Activated T-helper 2 cell treated with anti-CD3 and anti-CD28 coated beads, Interferon-gamma antibody, Interleukin-2, Interleukin-4, amounts not matched to agents 10 μg/mL and 5 μg/mL and 100 μg/mL, durations not matched to agents 14 hours and 24 hours and 36 hours (primary cell): ENCODE results near the gene DNAH11. TPM values are rescaled to one million over a fixed set of nuclear protein-coding genes. Genes with fewer than 3 reads are reported as not detected.
"Not testable (repeated sequence)": the region's sequence is repeated elsewhere in the genome, so short reads cannot be mapped to it uniquely, and the experiment has no call there.

Experiments used
- DNase-seq: peaks from one replicate; pipeline ENCODE4 v3.0.0; 2021; ENCODE audit warnings: low spot score
- H3K27ac Mint-ChIP-seq: one replicate; pipeline ENCODE4 v1.8.0; 2021; ENCODE audit warnings: mixed read lengths
- H3K27me3 Mint-ChIP-seq: one replicate; pipeline ENCODE4 v1.8.0; 2021; ENCODE audit warnings: low read depth, mixed read lengths
- H3K36me3 Mint-ChIP-seq: one replicate; pipeline ENCODE4 v1.8.0; 2021; ENCODE audit warnings: low read depth, mixed read lengths
- H3K4me1 Mint-ChIP-seq: one replicate; pipeline ENCODE4 v1.8.0; 2021; ENCODE audit warnings: low read depth, mixed read lengths
- H3K4me3 Mint-ChIP-seq: one replicate; pipeline ENCODE4 v1.8.0; 2021; ENCODE audit warnings: low read depth, mild to moderate bottlenecking, moderate library complexity, mixed read lengths
- H3K9me3 Mint-ChIP-seq: one replicate; pipeline ENCODE4 v1.8.0; 2021; ENCODE audit warnings: mixed read lengths
- intact Hi-C: fragments of 100-400 bp; cut with micrococcal nuclease; formaldehyde crosslinking; loops from one replicate; pipeline ENCODE4 v1.15.1; 2023
- total RNA-seq: library from RNA; stranded (reverse); gene quantifications from 2 replicates; pipeline ENCODE4 v1.2.3, GENCODE V29; 2022

DNAH11 gene
- total RNA-seq, 1 donor from 2014 or later, result 3.7 TPM

- peaks cover 7% of the 10 kb centered on the region for H3K36me3 Mint-ChIP-seq
- H3K27me3 Mint-ChIP-seq, result no peaks in the 10 kb centered on the region
- intact Hi-C loops, result no loop called here
- no peaks in the 10 kb centered on the region for H3K9me3 Mint-ChIP-seq
- H3K4me3 Mint-ChIP-seq, result no peak overlapping the region
- no peak overlapping the region for H3K27ac Mint-ChIP-seq
- peaks cover 4% of the 10 kb centered on the region for H3K4me1 Mint-ChIP-seq
- DNase-seq, result no peak
These were observed 379.8 kb downstream of the DNAH11 start for GRCh38 chr7:21922605-21923004.

GRCh38 chr7:21923658-21924057 is 380.8 kb downstream of the DNAH11 start:
- Mint-ChIP-seq H3K9me3 (peaks cover 4% of the 10 kb centered on the region), H3K27ac (no peak overlapping the region), H3K4me1 (peaks cover 6% of the 10 kb centered on the region), H3K36me3 (peaks cover 15% of the 10 kb centered on the region), H3K4me3 (no peak overlapping the region), H3K27me3 (no peaks in the 10 kb centered on the region)
- intact Hi-C loops, result no loop called here
- DNase-seq, result no peak

- Mint-ChIP-seq H3K36me3 (peaks cover 38% of the 10 kb centered on the region), H3K27ac (no peak overlapping the region), H3K4me3 (no peak overlapping the region), H3K4me1 (peaks cover 13% of the 10 kb centered on the region), H3K9me3 (peaks cover 24% of the 10 kb centered on the region), H3K27me3 (no peaks in the 10 kb centered on the region)
- intact Hi-C loops, result no loop called here
- DNase-seq, result no peak
These were observed 383.6 kb downstream of the DNAH11 start for GRCh38 chr7:21926448-21926847.

- peaks cover 24% of the 10 kb centered on the region for H3K9me3 Mint-ChIP-seq
- DNase-seq, result no peak
- peaks cover 47% of the 10 kb centered on the region for H3K36me3 Mint-ChIP-seq
- H3K4me1 Mint-ChIP-seq, result peaks cover 13% of the 10 kb centered on the region
- H3K27me3 Mint-ChIP-seq, result no peaks in the 10 kb centered on the region
- H3K4me3 Mint-ChIP-seq, result no peak overlapping the region
- no peak overlapping the region for H3K27ac Mint-ChIP-seq
- intact Hi-C loops, result no loop called here
These were observed 384.9 kb downstream of the DNAH11 start for GRCh38 chr7:21927693-21928092.

- Mint-ChIP-seq H3K36me3 (peaks cover 85% of the 10 kb centered on the region), H3K9me3 (peaks cover 58% of the 10 kb centered on the region), H3K4me1 (peaks cover 18% of the 10 kb centered on the region)
- H3K27ac Mint-ChIP-seq, H3K4me3 Mint-ChIP-seq, H3K27me3 Mint-ChIP-seq, DNase-seq: not testable (repeated sequence)
- intact Hi-C loops, result loop anchor here (10.0 kb wide), 1 partner anchor 1662 kb away; the partner anchor contains the start of gene CCDC126
These were observed 390.5 kb downstream of the DNAH11 start for GRCh38 chr7:21933293-21933692.

GRCh38 chr7:21934808-21935207 is 392.0 kb downstream of the DNAH11 start:
- Mint-ChIP-seq H3K4me1 (peaks cover 23% of the 10 kb centered on the region), H3K4me3 (no peak overlapping the region), H3K36me3 (peaks cover 79% of the 10 kb centered on the region), H3K27me3 (no peaks in the 10 kb centered on the region), H3K9me3 (peaks cover 46% of the 10 kb centered on the region), H3K27ac (no peak overlapping the region)
- intact Hi-C loops, result loop anchor here (5.0 to 10.0 kb wide), 2 partner anchors 1057 to 1660 kb away; partner anchors contain the start of gene CCDC126
- DNase-seq, result no peak

- Mint-ChIP-seq H3K27me3 (no peaks in the 10 kb centered on the region), H3K4me1 (peaks cover 57% of the 10 kb centered on the region), H3K27ac (peak overlapping the region; percentile 88), H3K4me3 (no peak overlapping the region), H3K36me3 (peaks cover 71% of the 10 kb centered on the region), H3K9me3 (peaks cover 26% of the 10 kb centered on the region)
- DNase-seq, result no peak
- intact Hi-C loops, result loop anchor here (2.0 to 10.0 kb wide), 6 partner anchors 40 to 1656 kb away; partner anchors contain the start of gene CCDC126
These were observed 395.6 kb downstream of the DNAH11 start for GRCh38 chr7:21938463-21938862.

- Mint-ChIP-seq H3K27ac (peak overlapping the region; percentile 88), H3K27me3 (no peaks in the 10 kb centered on the region), H3K4me1 (peaks cover 59% of the 10 kb centered on the region), H3K36me3 (peaks cover 65% of the 10 kb centered on the region), H3K4me3 (peak overlapping the region; percentile 41), H3K9me3 (peaks cover 23% of the 10 kb centered on the region)
- intact Hi-C loops, result loop anchor here (2.0 to 10.0 kb wide), 6 partner anchors 40 to 1656 kb away; partner anchors contain the start of gene CCDC126
- peak; percentile 30 for DNase-seq
These were observed 396.5 kb downstream of the DNAH11 start for GRCh38 chr7:21939136-21939857.

GRCh38 chr7:21939858-21940372 is 397.1 kb downstream of the DNAH11 start:
- H3K9me3 Mint-ChIP-seq, result peaks cover 17% of the 10 kb centered on the region
- peaks cover 59% of the 10 kb centered on the region for H3K36me3 Mint-ChIP-seq
- DNase-seq, result no peak
- peaks cover 58% of the 10 kb centered on the region for H3K4me1 Mint-ChIP-seq
- no peak overlapping the region for H3K4me3 Mint-ChIP-seq
- H3K27ac Mint-ChIP-seq, result peak overlapping the region; percentile 88
- intact Hi-C loops, result loop anchor here (2.0 to 10.0 kb wide), 9 partner anchors 41 to 1655 kb away; partner anchors contain the start of gene CCDC126
- no peaks in the 10 kb centered on the region for H3K27me3 Mint-ChIP-seq

- peaks cover 61% of the 10 kb centered on the region for H3K4me1 Mint-ChIP-seq
- DNase-seq, result no peak
- peak overlapping the region; percentile 44 for H3K4me3 Mint-ChIP-seq
- H3K36me3 Mint-ChIP-seq, result peaks cover 44% of the 10 kb centered on the region
- peaks cover 3% of the 10 kb centered on the region for H3K9me3 Mint-ChIP-seq
- intact Hi-C loops, result loop anchor here (10.0 kb wide), 3 partner anchors 233 to 943 kb away; no protein-coding TSS in a partner anchor
- no peak overlapping the region for H3K27ac Mint-ChIP-seq
- peaks cover under 1% of the 10 kb centered on the region for H3K27me3 Mint-ChIP-seq
These were observed 398.8 kb downstream of the DNAH11 start for GRCh38 chr7:21941611-21942141.

- peaks cover 34% of the 10 kb centered on the region for H3K36me3 Mint-ChIP-seq
- peaks cover 73% of the 10 kb centered on the region for H3K4me1 Mint-ChIP-seq
- H3K27me3 Mint-ChIP-seq, result peaks cover 1% of the 10 kb centered on the region
- DNase-seq, result no peak
- no peaks in the 10 kb centered on the region for H3K9me3 Mint-ChIP-seq
- peak overlapping the region; percentile 38 for H3K4me3 Mint-ChIP-seq
- intact Hi-C loops, result loop anchor here (10.0 kb wide), 3 partner anchors 232 to 942 kb away; no protein-coding TSS in a partner anchor
- no peak overlapping the region for H3K27ac Mint-ChIP-seq
These were observed 400.1 kb downstream of the DNAH11 start for GRCh38 chr7:21942955-21943354.

- peaks cover 29% of the 10 kb centered on the region for H3K36me3 Mint-ChIP-seq
- peaks cover 1% of the 10 kb centered on the region for H3K27me3 Mint-ChIP-seq
- H3K4me1 Mint-ChIP-seq, result peaks cover 73% of the 10 kb centered on the region
- intact Hi-C loops, result loop anchor here (10.0 kb wide), 3 partner anchors 231 to 941 kb away; no protein-coding TSS in a partner anchor
- H3K27ac Mint-ChIP-seq, result no peak overlapping the region
- H3K9me3 Mint-ChIP-seq, result no peaks in the 10 kb centered on the region
- H3K4me3 Mint-ChIP-seq, result peak overlapping the region; percentile 38
- no peak for DNase-seq
These were observed 400.6 kb downstream of the DNAH11 start for GRCh38 chr7:21943436-21943835.
